ENCODE results near the gene MEIOB.
"Not testable (repeated sequence)": the region's sequence is repeated elsewhere in the genome, so short reads cannot be mapped to it uniquely, and the experiment has no call there.

Gene MEIOB

GRCh38 chr16:1871974-1872635, at the start of gene MEIOB:
TSS of gene MEIOB (minus strand) at chr16:1872164. CDS start at chr16:1868175, 3,989 bp downstream.
- no peak for DNase-seq

- peak; percentile 17 for DNase-seq
Measured at GRCh38 chr16:1920727-1921171, 48.8 kb upstream of the MEIOB start.

DNA sequence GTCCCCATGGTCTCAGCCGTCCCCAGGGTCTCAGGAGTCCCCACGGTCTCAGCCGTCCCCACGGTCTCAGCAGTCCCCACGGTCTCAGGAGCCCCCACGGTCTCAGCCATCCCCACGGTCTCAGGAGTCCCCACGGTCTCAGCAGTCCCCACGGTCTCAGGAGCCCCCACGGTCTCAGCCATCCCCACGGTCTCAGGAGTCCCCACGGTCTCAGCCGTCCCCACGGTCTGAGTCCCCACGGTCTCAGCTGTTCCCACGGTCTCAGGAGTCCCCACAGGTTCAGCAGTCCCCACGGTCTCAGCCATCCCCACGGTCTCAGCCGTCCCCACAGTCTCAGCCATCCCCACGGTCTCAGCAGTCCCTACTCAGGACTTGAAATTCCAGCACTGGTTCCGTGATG, 48.2 kb upstream of the MEIOB start:
- DNase-seq = not testable (repeated sequence)

GRCh38 chr16:1919327-1919998, 47.5 kb upstream of the MEIOB start:
- DNase-seq = no peak

DNA sequence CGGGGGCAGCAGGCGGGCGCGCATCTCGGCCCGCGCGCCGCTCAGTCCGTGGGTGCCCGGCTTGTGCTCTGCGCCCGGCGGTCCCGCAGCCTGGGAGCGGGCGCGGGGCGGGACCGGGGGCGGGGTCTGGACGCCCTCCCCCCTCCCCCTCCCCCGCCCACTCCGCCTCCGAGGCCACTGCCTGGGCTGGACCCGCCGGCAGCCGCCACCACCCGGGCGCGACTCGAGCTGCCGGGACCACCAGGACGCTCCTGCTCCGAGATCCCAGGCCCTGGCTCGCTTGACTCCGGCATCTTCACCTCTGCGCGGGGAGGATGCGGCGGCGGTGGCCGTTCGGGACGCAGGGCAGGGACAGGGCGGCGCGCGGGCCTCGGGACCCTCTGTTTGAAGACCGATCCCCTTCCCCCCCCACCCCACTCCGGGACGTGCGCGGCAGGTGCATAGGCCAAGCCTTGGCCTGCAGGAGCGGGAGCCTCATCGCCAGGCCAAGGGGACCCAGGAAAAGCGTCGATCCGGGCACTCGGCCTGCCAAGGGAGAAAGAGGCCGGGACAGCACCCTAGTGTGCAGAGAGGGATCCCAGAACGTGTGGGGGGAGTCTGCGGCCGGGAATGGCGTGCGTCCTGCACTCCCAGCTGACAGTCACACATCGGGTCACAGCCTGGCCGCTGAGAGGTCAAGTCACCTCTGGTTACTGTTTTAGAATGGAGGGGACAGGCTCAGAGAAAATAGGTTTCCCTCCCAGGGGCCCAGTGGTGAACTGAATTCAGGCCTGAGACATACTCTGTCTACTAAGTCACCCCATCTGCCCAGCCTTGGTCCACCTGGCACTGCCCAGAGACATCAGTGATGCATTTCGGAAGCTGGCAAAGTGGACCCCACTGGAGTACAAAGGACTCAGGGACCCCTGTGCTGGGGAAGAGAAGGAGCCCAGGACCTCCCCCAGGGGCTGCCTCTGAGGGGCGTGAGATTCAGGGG, 46.7 kb upstream of the MEIOB start, which contains the start of gene HS3ST6:
TSS of gene HS3ST6 (minus strand) at position 65 of the 976 bp plus-strand sequence. CDS start 92 bp downstream, outside the sequence.
- DNase-seq = no peak

- DNase-seq = no peak
Measured at GRCh38 chr16:1917665-1918350, 45.8 kb upstream of the MEIOB start.

- no peak for DNase-seq
Measured at GRCh38 chr16:1917056-1917664, 45.2 kb upstream of the MEIOB start.

DNA sequence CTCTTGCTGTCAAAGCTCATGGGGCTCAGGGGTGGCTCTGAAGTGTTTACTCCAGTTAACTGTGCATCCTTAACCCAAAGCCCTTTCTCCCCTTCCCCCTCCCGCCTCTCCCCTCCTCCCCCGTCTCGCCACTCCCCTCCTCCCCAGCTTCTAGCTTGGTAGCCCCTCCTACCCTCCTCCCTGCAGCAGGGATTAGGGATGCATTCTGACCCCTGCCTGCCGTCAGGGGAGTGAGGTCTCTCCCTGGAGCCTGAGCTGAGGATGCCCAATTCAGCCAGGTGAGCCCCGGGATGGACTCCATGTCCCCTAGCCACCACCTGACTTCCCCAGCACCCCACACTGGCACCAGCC, 44.7 kb upstream of the MEIOB start:
- no peak for DNase-seq

- DNase-seq = no peak
Measured at GRCh38 chr16:1915732-1916639, 44.0 kb upstream of the MEIOB start.

DNA sequence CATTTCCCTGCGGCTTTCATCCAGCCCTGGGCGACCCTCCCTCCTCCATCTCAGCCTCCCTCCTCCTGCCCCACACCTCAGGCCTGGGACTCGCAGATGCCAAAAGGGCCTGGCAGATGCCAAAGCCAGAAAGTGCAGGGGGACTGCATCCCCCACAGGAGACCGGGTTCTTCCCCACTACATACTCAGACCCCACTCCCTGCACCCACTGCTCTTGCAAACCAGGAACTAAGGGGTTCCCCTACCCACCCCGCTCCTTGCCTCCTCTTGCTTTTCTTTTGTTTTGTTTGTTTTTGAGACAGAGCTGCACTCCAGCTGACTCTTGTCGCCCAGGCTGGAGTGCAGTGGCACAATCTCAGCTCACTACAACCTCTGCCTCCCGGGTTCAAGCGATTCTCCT, 43.0 kb upstream of the MEIOB start:
- DNase-seq = no peak

- no peak for DNase-seq
Measured at GRCh38 chr16:1914084-1914608, 42.2 kb upstream of the MEIOB start.

DNA sequence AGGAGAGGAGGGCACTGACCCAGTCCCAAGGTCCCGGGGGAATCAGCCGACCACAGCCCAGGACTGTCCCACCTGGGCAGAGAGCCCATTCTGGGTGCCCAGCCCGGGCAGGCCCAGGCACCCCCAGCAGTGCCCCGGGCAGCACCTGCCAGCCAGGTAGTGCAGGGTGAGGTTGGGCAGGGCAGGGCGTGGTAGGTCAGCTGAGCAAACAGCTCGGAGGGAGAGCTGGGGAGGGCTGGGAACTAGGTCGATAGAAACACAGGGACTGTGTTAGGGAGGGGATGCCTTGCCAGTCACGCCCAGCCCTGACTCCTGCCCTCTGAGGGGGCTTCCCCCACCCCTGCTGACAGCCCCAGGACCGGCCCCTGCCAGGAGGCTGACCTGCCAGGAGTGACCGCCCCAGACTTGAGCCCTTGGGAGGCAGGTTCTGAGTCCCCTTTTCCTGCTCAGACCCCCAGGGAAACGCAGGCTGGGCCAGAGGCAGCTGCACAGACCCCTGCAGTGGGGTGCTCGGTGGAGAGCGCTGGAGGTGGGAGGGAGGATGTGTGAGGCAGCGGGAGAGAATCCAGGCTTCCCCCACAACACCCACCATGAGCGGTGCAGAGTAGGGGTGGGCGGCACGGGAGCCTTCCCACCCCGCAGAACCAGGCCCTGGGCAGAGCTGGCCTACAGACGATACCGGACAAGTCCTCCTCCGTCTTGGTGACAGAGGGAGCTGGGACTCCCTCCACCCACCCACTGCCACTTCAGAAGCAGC, 41.5 kb upstream of the MEIOB start:
- DNase-seq = no peak

GRCh38 chr16:1912215-1912543, 40.2 kb upstream of the MEIOB start:
- DNase-seq = no peak

DNA sequence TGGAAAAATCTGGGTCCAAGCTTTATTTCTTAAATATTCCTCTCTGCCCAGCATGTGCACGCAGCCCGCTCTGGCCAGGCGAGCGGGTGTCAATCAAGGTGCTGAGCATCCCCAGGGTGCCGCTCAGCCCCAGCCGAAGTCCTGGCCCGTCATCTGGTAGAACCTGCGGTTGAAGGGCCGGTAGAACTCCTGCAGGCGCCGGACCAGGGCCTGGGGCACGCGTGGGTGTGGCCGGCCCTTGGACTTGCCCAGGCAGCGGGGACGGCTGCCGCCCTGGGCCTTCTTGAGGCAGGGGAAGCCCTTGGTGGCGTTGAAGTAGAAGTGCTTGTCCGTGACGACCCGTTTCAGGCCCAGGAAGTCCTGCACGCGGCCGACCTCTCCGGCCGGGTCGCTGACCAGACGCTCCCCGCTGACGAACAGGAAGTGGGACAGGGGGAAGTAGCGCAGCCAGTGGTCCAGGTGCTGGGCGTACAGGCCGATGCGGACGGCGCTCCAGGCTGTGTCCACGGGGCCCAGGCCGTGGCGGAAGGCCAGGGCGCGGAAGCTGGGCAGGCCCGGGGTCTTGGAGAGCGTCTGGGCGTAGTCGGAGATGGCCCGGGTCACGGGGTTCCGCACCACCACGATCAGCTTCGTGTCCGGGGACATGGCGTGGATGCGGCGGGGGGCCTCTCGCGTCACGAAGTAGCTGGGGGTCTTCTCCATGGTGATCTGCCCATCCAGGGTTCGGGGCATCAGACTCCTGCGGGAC, 39.7 kb upstream of the MEIOB start:
- no peak for DNase-seq

- no peak for DNase-seq
Measured at GRCh38 chr16:1909561-1910231, 37.7 kb upstream of the MEIOB start.

DNA sequence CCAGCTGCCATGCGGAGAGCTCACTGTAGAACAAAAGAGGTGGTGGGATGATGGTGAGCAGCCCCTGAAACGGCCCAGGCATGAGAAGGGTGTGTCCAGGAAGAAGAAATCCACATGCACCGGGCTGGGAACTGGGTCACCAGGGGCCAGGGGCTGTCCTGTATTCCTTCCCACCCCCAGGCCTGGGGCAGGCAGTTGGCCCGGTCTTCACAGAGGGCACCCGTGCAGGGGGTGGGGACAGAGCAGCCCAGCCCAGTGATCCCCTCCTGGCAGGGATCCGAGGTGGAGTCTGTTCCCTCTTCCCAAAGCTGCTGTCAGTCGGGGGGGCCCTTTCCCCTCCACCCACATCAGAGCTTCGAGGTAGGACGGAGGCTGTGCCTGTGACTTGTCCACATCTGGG, 37.0 kb upstream of the MEIOB start:
- no peak for DNase-seq

GRCh38 chr16:1908184-1908583, 36.2 kb upstream of the MEIOB start:
- DNase-seq = no peak

DNA sequence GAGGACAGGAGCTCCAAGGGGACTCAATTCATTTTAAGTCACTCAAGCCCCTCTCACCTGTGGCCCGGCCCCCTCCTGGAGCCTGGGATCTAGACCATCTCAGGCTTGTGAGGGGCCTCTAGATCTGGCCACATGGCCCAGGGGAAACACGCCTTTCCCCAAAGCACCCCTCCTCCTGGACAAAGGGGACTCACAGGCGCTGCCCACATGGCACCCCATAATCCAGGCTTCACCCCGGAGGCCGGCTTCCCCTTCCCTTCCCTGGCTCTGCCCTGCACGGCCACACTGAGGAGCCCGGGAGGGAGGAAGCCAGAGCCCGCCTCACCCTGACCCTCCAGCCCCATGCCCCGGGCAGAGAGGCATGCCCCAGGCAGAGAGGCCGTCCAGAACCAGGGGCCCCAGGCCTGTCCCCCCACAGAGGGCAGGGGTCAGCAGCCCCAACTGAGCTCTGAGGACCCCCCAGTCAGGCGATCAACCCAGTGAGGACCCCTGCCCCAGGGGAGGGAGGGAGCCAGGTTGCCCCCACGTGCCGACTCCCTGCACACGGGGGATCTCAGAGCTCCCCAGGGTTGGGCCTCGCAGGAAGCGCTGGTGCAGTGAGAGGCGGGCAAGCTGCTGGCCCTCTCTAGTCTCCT, 35.4 kb upstream of the MEIOB start:
- no peak for DNase-seq

DNA sequence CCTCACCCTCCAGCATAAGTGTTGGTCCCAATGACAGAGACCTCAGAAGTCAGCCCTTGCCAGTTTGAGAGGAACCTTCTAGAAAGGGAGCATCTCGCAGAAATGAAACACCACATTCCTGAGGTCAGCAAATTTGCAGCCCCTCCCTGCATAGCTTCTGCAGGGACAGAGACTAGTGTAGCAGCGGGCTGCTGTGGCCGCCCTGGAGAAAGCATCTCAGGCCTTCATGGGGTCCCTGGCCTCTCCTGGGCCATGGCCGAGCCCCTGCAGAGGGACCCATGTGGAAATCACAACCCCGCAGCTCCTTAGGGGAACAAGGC, 34.8 kb upstream of the MEIOB start:
- no peak for DNase-seq
